ENCODE results near the gene PIM1.

The PIM1 gene

GRCh38 chr6:37126493-37126958, 43.4 kb upstream of the PIM1 start:
- no peak for TF ChIP-seq SIN3A (IDR thresholded peaks at IDR 0.05; ENCODE audit: borderline replicate concordance, insufficient read depth, low read length)
- no peak for TF ChIP-seq FOXP2 (optimal IDR thresholded peaks at IDR 0.05; ENCODE audit: borderline replicate concordance, extremely low read depth, extremely low read length, insufficient read depth)
- TF ChIP-seq, protein P1, sequence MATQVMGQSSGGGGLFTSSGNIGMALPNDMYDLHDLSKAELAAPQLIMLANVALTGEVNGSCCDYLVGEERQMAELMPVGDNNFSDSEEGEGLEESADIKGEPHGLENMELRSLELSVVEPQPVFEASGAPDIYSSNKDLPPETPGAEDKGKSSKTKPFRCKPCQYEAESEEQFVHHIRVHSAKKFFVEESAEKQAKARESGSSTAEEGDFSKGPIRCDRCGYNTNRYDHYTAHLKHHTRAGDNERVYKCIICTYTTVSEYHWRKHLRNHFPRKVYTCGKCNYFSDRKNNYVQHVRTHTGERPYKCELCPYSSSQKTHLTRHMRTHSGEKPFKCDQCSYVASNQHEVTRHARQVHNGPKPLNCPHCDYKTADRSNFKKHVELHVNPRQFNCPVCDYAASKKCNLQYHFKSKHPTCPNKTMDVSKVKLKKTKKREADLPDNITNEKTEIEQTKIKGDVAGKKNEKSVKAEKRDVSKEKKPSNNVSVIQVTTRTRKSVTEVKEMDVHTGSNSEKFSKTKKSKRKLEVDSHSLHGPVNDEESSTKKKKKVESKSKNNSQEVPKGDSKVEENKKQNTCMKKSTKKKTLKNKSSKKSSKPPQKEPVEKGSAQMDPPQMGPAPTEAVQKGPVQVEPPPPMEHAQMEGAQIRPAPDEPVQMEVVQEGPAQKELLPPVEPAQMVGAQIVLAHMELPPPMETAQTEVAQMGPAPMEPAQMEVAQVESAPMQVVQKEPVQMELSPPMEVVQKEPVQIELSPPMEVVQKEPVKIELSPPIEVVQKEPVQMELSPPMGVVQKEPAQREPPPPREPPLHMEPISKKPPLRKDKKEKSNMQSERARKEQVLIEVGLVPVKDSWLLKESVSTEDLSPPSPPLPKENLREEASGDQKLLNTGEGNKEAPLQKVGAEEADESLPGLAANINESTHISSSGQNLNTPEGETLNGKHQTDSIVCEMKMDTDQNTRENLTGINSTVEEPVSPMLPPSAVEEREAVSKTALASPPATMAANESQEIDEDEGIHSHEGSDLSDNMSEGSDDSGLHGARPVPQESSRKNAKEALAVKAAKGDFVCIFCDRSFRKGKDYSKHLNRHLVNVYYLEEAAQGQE (IDR thresholded peaks at IDR 0.05; ENCODE audit: insufficient read depth in 1 of 2, low read depth in 2 of 2, low read length in 2 of 2): no peak
- TF ChIP-seq TAF1 (IDR thresholded peaks at IDR 0.05; ENCODE audit: borderline replicate concordance, insufficient read depth, low read length): no peak
- TF ChIP-seq POLR2AphosphoS5 (IDR thresholded peaks at IDR 0.05; ENCODE audit: low read depth, low read length): no peak

GRCh38 chr6:37126961-37127616, 42.9 kb upstream of the PIM1 start:
- TF ChIP-seq TAF1 (IDR thresholded peaks at IDR 0.05; ENCODE audit: borderline replicate concordance, insufficient read depth, low read length): no peak
- TF ChIP-seq FOXP2 (optimal IDR thresholded peaks at IDR 0.05; ENCODE audit: borderline replicate concordance, extremely low read depth, extremely low read length, insufficient read depth): no peak
- TF ChIP-seq POLR2AphosphoS5 (IDR thresholded peaks at IDR 0.05; ENCODE audit: low read depth, low read length): no peak
- TF ChIP-seq, protein P1 (IDR thresholded peaks at IDR 0.05; ENCODE audit: insufficient read depth in 1 of 2, low read depth in 2 of 2, low read length in 2 of 2): no peak

- TF ChIP-seq TAF1 (IDR thresholded peaks at IDR 0.05; ENCODE audit: borderline replicate concordance, insufficient read depth, low read length): no peak
- no peak for TF ChIP-seq SIN3A (IDR thresholded peaks at IDR 0.05; ENCODE audit: borderline replicate concordance, insufficient read depth, low read length)
- TF ChIP-seq, protein P1 (IDR thresholded peaks at IDR 0.05; ENCODE audit: insufficient read depth in 1 of 2, low read depth in 2 of 2, low read length in 2 of 2): no peak
- no peak for TF ChIP-seq POLR2AphosphoS5 (IDR thresholded peaks at IDR 0.05; ENCODE audit: low read depth, low read length)
- TF ChIP-seq FOXP2 (optimal IDR thresholded peaks at IDR 0.05; ENCODE audit: borderline replicate concordance, extremely low read depth, extremely low read length, insufficient read depth): no peak
Measured at GRCh38 chr6:37127961-37128862, 41.7 kb upstream of the PIM1 start.

- TF ChIP-seq TAF1 (IDR thresholded peaks at IDR 0.05; ENCODE audit: borderline replicate concordance, insufficient read depth, low read length) (no peak), POLR2AphosphoS5 (IDR thresholded peaks at IDR 0.05; ENCODE audit: low read depth, low read length) (no peak), SIN3A (IDR thresholded peaks at IDR 0.05; ENCODE audit: borderline replicate concordance, insufficient read depth, low read length) (no peak), FOXP2 (optimal IDR thresholded peaks at IDR 0.05; ENCODE audit: borderline replicate concordance, extremely low read depth, extremely low read length, insufficient read depth) (no peak)
- TF ChIP-seq, protein P1 (IDR thresholded peaks at IDR 0.05; ENCODE audit: insufficient read depth in 1 of 2, low read depth in 2 of 2, low read length in 2 of 2): no peak
Measured at GRCh38 chr6:37129566-37129965, 40.4 kb upstream of the PIM1 start.

Data from PFSK-1 (cell line).